Stimulated activated CD4-positive, alpha-beta T cell treated with anti-CD3 and anti-CD28 coated beads, Interleukin-1b, Interleukin-23, amount 100 ng/mL, for 1 hour (primary cell): ENCODE results near the gene ALDOA.

ENCODE experiments used
- DNase-seq, 2 donors: peaks; one replicate each; pipeline ENCODE4 v3.0.0-alpha.2; 2020; ENCODE audit warnings: low read depth in 2 of 2

The ALDOA gene

DNA sequence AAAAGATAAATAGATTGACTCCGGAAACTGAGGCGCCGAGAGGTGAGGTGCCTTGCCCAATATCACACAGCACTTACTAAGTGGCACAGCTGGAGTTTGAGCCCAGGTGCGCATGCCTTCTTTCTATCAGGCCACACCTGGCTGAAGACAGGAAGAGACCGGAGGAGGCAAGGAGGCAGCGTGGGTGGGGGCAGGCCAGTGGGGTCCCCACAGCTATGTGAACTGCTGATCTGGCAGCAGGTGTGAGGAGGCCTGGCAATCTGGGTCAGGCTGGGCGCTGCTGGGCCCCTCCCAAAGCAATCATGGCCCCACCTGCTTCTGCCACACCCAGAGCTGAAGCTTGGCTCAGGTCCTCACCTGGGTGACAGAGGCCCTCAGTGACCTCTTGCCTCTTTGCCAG is 49.7 kb downstream of the ALDOA start:
- no peak for DNase-seq

- DNase-seq: no peak
These were observed 51.0 kb downstream of the ALDOA start for GRCh38 chr16:30116291-30117207.

GRCh38 chr16:30117768-30118167 is 52.2 kb downstream of the ALDOA start:
- DNase-seq: no peak

DNA sequence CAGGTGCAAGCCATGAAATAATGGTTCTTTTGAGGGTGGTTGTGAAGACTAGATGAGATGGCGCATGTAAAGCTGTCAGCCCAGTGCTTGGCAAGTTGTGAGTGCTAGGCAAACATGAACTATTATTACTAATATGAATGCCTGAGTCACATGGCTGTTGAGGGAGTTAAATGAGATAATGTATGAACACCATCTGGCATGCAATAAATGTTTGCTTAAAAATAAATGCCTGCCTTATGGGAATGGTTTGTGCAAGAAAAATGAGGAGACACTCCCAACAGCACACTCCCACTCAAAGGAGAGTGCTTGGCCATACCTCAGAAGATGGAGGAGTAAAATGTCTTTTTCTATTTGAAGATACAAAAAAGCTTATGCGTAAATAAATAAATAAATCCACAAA is 53.9 kb downstream of the ALDOA start:
- DNase-seq: no peak
